HTERT RPE-1 (cell line): ENCODE results near the gene FOXC2.

Source experiments
- in situ Hi-C: fragments of 300-500 bp; cut with MboI; formaldehyde crosslinking; loops from 4 replicates; pipeline ENCODE4 v1.14.3; 2020; ENCODE audit warnings: low sequenced_read_pairs

The FOXC2 gene

DNA sequence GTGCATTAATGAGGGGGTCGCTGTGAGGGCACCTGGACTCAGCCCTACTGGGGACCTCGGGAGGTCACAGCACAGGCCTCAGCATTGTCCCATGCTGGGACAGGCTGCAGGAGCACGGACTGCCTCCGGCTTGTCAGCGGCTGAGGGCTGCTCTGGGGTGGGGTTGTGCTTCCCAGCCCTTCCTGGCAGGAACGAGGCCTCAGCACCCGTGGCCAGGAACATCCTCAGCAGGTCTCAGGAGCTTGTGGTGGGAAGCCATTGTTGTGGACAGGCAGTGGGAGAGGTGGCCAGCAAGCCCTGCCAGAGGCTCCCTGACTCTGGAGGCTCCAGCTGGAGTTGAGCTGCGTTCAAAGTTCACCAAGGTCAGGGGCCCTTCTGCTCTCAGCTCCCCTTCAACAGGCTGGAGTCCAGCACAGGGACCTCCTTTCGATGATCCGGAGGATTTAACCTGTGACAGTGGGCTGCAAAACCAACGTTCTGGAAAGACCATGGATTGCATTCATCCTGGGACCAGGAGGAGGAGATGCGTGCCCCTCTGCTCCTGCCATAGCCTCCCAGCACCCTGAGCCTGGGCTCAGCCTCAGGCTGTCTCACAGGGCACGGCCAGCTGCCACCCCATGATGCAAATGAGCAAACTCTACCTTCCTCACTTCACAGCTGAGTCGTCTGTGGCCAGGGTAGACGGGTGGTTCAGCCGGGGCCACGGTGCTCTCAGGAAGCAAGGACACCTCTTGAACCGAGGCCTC is 44.3 kb downstream of the FOXC2 start:
- in situ Hi-C loops: no loop called here

DNA sequence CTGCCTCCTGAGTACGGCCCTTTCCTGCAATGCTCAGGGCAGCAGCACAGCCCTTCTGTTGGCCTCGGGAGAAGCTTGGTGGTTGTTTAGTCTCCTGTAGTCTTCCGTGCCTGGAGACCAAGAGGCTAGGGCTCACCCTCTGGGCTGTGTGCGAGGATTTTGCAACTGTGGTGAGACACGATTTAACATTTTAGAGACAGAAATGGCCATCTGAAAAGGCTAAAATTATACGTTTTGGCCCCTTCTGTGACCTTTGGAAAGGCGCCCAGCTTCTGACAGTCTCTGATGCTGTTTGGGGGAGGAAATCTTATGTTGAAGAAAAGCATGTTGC is 44.9 kb downstream of the FOXC2 start:
- in situ Hi-C loops: no loop called here

DNA sequence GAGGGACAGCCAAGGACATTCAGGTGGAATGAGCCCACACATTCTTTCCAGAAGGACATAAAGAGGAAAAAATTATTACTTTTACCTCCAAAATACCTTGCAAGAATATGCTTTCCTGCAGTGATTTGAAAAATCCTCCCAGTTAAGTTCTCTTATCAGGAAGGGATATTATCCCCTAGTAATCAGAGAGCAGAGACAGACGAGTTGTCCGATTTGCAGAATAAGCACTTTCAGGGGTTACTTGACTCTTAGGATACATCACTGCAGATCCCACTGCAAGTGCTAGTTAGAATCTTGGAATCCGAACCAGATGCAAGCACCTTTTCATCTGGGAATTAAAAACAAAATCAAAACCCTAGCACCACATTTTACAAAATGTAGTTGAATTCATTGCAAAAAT is 45.3 kb downstream of the FOXC2 start:
- in situ Hi-C loops: no loop called here

DNA sequence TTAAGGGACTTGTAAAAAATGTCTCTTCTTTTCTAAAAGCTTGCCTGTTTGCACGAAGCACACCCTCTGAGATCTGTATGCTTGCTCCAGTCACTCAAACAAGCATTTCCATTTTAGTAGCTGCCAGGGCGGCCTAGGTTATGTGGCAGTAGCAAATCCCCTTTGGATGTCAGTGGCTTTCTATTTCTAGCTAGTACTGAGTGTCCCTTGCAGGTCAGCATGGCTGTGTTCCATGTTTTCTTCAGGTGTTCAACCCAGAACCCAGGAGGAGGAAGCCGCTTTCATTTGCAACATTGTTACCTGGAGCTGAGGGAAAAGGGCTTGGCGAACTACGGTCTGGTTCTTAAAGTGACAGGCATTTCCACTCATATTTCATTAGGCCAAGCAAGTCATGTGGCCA is 48.1 kb downstream of the FOXC2 start:
- in situ Hi-C loops: no loop called here

DNA sequence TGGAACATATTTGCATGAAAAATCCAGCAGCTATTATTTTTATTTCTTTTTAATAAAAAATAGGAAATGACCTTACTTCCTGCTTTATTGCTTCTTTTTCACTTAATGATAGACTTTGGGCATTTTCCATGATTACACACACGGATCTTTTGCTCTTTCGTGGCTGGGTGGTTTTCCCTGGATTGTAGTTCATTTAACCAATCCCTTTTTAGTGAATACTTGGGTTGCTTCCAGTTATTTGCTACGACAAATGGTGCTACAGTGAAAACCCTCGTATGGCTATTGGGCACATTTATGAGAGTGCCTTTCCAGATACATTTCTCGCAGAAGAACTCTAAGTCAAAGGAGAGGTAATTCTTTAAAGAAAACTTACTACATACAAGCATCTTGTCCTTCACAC is 50.3 kb downstream of the FOXC2 start:
- in situ Hi-C loops: no loop called here

DNA sequence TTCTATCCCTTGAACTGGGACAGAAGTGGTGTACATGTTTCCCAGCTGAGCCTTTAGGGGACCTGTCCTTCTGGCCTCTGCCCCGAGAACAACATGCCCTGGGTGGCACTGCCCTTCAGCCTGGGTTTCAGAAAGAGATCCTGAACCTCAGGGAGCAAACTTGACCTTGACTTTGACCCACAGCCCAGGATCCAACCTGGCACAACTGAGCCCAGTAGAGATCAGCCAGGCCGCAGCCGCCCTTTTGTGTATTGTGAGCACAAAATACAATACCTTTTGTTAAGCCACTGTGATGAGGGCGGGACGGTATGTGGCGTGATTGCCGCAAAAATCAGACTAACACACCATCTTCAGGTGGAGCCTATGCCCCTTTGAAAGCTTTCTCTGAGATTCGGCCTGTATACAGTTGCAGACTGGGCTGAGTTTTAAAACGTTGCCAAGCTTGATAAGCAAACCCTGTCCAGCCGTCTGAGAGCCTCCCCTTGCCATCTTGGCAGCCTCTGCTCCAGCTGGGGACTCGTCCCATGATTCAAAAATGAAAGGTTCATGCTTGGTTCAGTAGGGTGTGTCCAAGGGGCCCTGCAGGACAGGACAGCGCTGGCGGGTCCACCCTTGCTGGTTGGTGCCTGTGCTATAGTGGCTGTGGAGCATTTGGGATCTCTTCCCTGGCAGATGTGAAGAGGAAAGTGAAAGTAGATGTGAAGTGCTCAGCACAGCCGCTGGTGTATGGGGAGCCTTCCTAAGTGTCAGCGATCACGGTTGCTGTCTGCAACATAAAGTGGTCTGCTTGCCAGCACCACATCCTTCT is 52.0 kb downstream of the FOXC2 start:
- in situ Hi-C loops: no loop called here
